Stimulated activated CD8-positive, alpha-beta memory T cell treated with anti-CD3 and anti-CD28 coated beads, Interleukin-12 subunit alpha, Interleukin-12 subunit beta, amount 100 ng/mL, for 24 hours (primary cell): ENCODE data around the gene FLNA.
A peak's percentile ranks its signal among the peaks of the same experiment; 100 is the strongest.

Experiments used
- DNase-seq: peaks from one replicate; pipeline ENCODE4 v3.0.0-alpha.2; 2020; ENCODE audit errors: extremely low read depth

The FLNA gene

DNA sequence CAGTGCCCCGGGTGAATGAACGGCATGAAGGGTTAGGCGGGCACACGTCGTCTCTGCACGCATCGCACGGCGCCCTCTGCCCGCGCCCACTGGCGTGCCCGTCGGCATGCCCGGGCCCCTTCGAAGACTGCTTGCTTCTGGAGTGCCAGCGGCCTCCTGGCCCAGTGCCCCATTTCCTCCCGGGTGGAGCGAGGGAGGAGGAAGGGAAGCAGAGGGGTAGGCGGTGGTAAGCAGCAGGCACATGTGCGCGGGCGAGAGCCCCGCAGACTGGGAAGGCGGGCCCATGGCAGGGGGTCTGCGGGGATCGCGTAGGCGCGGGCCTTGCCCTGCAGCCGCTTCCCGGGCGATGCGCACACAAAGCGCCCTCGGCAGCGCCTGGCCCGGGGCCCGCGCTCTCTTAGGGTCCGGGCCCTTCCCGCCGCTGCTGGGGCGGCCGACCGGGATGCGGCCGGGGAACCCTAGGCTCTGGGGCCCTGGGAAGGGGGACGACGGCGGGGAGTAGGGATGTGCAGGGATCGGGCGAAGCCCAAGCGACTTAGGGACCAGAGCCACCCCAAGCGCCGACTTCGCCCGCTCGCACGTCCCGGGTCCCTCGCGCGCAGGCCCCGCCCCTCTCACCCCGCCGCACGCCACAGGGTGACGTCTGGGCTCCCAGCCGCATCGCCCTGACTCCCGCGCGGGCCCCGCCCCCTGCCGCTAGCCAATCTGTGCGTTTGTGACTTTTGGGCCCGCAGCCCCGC lies 3.8 kb upstream of the FLNA start:
- DNase-seq = no peak

DNA sequence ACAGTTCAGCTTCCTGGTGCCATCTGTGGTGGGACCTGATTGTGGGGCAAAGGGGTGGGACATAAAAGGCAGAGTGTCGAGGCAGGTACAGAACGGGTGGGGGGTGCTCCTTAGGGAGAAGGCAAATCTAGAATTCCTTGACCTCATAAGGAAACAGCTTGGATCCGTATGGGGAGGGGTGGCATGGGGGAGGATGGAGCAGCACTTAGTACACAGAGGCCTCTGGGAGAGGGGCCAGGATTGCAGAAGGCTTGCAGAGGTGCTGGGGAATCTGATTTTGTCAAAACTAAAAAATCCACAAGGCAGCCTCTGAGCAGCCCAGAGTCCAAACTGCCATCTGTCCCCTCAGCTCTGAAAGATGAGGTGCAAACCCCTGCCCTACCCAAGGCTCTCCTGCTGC lies 2.3 kb upstream of the FLNA start:
- no peak for DNase-seq

DNA sequence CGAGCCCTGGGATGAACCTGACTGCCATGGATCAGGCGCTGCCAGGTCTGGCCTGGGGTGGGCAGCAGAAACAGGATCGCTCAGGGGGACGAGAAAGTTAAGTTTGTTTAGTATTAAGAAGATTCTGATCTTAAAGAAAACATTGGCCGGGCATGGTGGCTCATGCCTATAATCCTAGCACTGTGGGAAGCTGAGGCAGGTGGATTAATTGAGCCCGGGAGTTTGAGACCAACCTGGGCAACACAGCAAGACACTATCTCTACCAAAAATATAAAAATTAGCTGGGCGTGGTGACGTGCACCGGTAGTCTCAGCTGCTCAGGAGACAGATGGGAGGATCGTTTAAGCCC lies 696 bp upstream of the FLNA start:
- no peak for DNase-seq

DNA sequence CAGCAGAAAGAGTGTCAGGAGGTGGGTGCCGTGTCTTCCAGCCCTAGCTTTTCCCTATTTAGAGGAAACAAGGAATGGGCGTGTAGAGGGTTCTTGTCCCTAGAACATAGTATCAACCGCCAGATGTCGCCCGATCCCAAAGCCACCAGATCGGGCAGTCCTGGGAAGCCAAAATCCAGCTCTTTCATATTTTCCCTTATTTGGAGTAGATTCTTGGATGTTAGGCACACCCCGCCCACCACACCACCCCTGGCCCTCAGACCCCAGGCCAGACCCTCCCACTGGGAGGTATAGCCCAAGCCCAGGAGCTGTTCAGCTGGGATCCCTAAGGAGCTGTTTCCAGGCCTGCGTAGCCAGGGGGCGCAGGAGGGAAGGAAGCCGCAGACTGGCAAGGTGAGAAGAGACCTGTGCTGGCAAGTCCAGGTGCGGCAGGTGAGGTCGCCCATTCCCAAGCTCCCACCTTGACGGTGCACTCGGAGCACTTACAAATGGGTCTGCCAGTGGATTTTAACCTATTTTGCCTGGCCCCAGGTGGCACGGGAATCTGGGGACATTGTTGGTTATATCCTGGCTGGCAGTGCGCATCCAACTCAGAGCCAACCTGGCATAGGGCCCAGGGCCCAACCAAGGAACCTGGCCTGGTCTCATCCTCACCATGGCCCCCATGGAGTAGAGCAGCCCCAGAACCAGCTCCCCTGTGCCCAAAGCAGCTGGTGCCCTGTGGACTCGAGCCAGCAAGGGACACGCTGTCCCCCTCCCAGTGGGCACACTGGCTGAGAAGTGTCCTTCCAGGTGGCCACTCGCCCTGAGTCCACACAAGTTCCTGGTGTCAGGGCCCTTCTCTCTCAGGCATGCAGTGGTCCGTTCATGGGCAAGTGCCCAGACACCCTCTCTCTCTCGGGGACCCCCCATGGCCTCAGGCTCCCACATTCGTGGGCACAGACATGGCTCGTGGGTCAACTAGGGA lies 811 bp downstream of the FLNA start:
- DNase-seq = no peak

DNA sequence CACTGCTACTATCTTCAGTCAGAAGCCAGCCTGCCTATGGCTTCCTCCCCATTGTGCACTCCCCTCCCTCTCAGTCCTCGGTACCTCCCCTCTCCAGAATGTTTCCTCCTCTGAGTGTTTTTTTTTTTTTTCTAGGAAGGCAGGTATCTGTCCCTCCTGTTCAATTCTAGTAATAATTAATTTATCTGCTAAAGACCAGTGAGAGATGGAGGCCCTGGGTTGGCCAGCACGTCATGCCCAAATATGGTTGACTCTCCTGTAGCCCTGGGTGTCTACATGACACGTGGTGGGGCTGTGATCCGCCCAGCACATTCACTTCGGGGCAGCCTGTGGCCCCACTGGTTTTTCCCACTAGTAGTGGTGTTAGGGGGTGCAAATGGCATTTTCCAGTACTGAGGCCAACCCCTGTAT lies 1.8 kb downstream of the FLNA start:
- DNase-seq = no peak

DNA sequence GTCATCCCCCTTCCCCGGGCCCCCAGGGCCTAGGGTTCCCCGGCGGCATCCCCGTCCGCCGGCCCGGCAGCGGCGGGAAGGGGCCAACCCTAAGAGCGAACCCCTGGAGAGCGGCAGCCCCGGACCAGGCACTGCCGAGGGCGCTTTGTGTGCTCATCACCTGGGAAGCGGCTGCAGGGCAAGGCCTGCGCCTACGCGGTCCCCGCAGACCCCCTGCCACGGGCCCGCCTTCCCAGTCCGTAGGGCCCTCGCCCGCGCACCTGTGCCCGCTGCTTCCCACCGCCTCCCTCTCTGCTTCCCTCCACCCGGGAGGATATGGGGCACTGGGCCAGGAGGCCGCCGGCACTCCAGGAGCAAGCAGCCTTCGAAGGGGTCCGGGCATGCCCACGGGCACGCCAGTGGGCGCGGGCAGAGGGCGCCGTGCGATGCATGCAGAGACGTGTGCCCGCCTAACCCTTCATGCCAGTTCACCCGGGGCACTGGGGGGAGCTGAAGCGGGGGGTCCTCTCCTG lies 2.6 kb downstream of the FLNA start:
- no peak for DNase-seq

DNA sequence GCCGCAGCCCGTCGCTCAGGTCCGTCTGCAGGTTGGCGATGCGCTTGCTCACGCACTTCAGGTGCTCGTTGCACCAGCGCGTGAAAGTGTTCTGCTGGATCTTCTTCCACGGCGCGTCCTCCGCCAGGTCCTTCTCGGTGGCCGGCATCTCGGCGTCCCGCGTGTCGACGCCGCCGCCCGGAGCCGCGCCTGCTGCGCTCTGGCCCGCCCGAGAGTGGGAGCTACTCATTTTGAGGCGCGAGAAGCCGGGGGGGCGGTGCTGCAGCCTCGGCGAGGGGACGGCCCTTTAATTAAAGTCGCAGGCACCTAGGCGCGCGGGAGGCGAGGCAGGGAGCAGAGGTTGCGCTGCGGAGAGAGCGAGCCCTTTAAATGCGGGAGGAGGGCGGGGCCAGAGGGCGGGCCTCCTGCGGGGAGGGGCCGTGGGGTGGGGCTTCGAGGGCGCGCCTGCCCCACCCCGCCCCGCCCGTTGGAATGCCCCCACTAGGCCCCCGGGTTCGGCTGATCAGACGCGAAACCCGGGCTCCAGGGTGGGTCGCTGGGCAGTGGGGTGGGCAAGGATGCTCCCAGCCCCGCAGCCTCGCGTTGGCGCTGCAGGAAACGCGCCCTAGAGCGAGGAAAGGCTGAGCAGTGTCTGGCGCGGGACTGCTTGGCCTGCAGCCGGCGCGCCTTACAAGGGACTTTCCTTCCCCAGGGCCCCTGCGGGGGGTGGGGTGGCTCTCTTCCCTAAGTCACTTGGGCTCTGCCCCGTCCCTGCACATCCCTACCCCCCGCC lies 3.2 kb downstream of the FLNA start:
- peak; percentile 78 for DNase-seq

DNA sequence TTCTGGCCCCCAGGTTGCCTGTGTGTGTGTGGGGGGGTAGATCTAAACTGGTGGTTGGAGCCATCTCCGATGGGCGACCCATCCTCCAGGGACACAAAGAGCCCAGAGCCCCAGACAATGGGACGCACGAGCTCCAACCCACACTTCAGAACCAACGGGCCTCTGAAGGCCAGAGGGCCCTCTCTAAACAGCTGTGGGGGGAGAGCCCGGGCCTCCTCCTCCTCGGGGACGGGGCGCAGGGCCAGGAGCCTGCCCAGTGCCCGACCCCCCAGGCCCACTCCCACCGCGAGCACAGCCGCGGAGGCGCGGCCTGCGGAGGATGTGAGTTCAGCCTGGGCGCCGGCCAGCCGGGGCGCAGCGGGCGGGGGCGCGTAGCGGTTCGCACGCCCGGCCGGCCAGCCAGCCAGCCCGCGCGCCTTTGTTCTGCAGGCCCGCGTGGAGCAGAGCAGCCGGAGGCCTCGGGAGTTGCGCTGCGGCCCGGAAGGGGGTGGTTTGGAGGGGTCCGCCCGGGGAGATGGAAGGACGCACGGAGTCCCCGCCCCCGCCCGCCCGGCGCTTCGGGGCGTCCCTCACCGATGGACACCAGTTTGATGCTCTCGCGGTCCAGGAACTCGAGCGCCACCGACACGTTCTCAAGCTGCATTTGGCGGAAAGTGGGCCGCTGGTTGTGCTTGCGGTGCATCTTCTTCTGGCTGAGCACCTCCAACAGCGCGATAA lies 4.0 kb downstream of the FLNA start:
- DNase-seq = no peak

DNA sequence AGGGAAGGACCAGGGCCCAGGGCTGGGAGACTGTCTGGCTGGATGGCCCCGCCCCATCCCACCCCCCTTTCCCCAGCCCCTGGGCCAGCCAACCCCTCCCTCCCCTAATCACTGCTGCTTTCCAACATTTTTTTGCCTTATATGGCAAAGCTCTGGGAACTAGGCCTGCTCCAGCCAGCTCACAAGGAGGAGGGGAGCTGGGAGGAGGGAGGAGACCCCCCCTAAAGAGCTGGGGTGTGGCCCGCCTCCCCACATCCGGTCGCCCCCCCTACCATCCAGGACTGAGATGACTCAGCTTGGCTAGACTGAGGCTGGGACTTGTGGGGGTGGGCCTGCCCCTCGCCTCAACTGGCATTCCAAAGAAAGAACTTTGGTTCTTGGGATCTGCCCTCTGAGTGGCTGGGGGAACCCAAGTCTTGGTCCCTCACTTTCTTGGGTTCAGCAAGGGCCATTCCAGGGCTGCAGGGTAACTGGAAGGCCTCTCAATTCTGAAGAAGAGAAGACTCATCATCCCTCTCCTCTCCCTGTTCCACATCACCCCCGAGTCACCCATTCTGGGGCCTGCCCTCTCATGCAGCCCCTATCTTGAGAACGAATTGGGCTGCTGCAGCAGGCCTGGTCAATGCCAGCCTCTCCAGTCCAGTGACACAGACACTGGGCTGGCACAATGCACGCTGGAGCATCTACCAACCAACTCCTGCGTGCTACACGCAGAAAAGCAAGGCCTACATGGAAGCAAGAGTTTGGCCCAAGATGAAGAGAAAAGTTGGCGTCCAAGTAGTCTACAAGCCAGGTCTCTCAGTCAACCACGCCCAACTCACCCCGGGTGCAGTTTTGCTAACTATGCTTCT lies 4.8 kb downstream of the FLNA start:
- peak; percentile 33 for DNase-seq

DNA sequence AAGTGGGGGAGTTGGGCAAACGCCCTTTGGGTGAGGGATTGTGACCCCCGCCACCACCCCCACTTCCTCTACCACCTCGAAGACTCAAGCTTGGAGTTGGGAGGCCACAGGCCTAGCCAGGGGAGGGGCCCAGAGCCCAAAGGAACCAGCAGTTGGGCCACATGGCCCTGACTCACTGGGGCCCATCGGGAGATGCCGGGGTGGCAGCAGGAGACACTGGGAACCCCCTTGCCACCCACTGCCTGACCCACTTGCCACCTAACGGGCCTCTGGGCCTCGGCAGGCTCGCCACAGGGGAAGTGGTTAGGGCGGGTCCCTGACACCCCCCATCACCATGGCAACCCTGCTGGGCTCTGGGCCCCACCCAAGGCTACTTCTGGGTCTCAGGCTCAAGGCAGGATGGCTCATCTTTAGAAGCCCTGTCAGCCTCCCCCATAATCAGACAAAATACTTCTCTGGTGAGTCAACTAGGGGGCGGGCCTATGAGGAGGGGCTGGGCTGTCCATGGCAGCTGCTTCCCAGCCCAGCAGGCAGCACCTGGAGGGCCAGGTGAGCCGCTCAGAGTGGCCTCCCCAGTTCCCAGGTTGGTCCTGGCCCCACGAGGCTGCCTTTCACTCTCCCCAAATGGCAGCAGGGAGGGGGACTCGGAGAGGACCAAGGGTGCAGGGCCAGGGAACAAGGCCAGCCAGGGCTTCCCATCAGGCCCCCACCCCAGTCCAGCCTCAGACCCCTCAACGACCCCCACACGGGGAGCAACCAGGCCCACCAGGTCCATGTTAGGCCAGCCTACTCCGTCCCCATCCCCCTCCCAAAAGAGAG lies 5.6 kb downstream of the FLNA start:
- peak; percentile 85 for DNase-seq

DNA sequence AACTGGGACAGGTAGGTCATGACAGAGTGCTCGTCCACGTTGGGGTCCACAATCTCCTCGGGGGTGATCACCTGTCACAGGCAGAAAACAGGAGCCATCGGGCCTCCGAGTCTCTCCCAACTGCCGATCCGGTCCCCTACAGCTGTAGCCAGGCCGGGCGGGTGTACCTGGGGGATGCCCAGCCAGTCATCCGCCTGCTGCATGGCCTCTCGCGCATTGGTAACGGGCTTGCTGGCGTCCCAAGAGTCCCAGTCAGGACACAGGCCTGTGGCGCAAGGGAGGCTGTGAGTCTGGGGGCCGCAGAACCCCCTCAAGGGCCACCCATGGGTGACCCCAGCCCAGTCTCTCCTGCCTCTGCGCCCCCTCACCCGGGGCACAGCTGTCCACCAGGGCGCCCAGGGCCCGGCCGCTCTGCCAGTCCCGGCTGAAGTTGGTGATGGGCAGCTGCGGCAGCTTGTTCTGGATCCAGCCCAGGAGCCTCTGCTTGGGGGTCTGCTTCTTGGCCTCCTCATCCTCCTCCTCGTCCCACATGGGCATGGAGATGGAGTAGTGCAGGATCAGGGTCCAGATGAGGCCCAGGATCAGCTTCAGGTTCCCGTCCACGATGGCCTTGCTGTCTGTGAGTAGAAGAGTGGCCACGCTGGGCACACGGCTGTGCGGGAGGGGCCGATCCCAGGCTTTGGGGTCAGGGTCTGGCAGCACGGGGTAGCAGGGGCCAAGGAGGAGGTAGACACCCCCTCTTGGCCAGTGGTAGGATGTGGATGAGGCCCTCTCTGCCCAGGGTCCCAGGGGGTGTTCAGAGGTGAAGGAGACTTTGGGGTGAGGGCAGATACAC lies 6.7 kb downstream of the FLNA start:
- DNase-seq = no peak

DNA sequence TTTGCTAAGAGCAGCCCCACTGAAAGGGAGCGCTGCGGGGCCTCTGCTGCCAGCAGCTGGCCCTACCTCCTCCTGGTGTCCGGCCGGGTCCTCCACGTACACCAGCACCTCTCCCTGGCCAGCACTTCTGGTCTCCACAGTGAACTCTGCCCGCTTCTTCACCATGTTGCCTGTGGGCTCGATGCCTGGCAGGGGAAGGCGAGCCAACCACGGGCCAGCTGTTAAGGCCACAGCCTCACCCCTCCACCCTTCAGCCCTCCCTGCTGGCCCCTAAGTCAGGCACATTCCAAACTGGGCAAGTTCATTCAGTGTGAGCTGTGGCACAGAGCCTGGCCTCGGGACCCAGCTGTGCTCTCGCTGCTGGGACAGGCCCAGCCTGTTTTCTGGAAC lies 7.8 kb downstream of the FLNA start:
- DNase-seq = no peak

DNA sequence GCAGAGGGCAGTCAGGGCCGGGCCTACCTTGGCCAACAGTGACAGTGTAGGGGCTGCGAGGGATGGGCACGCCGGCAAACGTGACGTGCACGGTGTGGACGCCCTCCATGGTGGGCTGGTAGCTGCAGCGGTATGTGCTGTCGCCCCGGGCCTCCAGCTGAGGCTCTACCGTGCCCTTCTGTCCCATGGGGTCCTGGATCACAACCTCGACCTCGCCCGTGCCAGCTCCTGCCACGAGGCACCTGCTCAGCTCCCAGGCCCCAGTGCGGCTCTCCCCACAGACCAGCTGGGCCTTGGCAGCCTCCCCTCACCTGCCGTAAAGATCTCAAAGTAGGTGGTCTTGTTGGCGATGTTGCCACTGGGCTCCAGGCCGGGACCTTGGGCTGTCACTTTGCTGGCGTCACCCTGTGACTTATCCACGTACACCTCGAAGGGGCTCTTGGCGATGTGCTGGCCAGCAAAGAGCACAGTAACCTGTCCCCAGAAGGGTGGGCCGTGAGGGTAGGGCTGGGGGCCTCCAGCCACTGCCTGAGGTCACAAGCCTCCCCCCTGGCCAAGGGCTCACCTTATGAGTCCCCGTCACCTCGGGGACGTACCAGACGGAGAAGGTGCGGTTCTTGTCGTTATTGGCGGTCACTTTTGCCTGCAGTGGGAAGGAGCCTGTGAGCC lies 8.3 kb downstream of the FLNA start:
- DNase-seq = no peak

DNA sequence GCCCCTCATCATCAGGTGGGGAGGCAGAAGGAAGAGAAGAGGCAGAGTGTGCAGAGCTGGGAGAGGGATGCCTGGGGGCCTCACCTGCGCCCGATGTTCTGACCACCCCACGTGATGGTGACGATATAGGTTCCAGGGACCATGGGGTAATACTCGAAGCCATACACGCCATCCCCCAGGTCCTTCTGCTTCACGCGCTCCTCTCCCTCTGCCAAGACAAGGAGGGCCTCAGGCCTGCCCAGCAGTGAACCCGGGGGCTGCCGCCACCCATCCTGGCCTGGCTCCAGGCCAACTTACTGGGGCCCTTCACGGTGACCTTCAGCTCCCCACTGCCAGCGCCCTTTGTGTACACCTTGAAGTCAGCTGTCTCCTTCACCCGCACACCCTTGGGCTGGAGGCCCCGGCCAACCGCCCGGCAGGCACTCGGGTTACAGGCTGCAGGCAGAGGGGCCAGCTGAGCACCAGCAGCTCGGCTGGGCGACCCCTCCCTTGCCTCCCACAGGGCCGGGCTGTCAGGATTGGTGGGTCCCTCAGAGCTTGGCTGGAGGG lies 9.3 kb downstream of the FLNA start:
- DNase-seq = no peak

DNA sequence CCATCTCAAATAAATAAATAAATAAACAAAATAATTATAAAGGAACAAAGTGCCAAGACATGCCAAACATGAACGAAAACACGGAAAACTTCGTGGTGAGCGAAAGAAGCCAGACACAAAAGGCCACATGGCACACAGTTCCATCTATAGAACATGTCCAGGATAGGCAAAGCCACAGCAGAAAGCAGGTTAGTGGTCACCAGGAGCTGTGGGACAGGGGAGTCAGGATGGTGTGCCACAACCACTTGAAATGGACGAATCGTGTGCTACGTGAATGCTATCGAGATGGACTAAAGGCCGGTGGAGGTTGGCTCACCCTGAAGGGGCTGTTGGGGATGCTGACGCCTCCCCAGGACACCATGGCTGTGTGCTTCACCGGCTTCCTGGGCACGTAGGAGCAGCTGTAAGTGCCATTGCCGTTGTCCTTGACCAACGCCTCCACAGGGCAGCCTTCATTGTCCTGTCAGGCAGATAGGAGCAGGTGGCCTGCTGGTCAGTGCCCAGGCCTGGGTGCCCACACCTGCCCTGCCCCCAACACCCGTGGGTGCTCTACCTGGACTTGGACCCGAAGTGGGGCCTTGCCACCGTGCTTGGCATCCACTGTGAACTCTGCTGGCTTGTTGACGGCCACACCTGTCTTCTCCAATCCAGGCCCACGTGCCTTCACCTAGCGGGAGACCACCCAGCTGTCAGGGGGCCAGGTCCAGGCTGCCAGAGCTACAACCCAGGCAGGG lies 10.6 kb downstream of the FLNA start:
- no peak for DNase-seq

DNA sequence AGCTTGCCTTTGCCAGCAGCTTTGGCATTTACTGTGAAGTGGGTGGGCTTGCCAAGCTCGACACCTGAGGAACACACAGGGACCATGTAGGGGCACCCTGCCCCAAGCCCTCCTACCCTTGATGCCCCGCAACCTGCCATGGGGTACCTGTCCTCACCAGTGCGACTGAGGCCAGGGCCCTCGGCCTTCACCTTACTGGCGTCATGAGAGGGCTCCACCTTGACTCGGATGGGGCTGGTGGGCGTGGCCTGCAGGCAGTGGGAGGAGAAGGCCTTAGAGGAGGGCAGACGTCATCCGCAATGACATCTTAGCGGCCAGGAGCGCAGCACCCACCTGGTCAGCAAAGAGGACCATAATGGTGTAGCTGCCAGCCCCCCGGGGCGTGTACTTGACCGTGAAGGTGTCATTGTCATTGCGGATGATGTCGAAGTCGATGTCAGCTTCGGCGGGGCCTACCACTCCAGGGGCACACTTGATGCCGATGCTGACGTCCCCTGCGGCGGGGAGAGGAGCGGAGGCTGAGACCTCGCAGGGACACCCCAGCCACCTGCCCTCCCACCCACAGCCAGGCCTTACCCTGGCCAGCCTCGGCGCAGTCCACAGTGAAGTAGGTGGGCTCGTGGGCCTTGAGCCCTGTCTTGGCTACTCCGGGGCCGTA lies 12.2 kb downstream of the FLNA start:
- no peak for DNase-seq
